LNCaP clone FGC (cell line): ENCODE data around the gene GPR132.
"Not testable (repeated sequence)": the region's sequence is repeated elsewhere in the genome, so short reads cannot be mapped to it uniquely, and the experiment has no call there.

Source experiments
- DNase-seq: peaks from one replicate; pipeline ENCODE4 v3.0.0-alpha.2; 2011; ENCODE audit warnings: low read depth
- H3K4me3 ChIP-seq: 2 replicates; pipeline ENCODE4 v1.5.1; 2011; ENCODE audit warnings: mild to moderate bottlenecking, low read depth, low read length, control low read depth
- TF ChIP-seq, protein P1 (sequence below): IDR thresholded peaks from 2 replicates; pipeline ENCODE4 v1.5.1; 2012; ENCODE audit warnings: mild to moderate bottlenecking; ENCODE audit not compliant: control insufficient read depth, insufficient read depth; ENCODE audit errors: extremely low read depth

Gene GPR132

GRCh38 chr14:105039458-105040205, 25.6 kb downstream of the GPR132 start:
- no peak overlapping the region for H3K4me3 ChIP-seq
- TF ChIP-seq, protein P1, sequence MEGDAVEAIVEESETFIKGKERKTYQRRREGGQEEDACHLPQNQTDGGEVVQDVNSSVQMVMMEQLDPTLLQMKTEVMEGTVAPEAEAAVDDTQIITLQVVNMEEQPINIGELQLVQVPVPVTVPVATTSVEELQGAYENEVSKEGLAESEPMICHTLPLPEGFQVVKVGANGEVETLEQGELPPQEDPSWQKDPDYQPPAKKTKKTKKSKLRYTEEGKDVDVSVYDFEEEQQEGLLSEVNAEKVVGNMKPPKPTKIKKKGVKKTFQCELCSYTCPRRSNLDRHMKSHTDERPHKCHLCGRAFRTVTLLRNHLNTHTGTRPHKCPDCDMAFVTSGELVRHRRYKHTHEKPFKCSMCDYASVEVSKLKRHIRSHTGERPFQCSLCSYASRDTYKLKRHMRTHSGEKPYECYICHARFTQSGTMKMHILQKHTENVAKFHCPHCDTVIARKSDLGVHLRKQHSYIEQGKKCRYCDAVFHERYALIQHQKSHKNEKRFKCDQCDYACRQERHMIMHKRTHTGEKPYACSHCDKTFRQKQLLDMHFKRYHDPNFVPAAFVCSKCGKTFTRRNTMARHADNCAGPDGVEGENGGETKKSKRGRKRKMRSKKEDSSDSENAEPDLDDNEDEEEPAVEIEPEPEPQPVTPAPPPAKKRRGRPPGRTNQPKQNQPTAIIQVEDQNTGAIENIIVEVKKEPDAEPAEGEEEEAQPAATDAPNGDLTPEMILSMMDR: no peak
- DNase-seq: no peak

DNA sequence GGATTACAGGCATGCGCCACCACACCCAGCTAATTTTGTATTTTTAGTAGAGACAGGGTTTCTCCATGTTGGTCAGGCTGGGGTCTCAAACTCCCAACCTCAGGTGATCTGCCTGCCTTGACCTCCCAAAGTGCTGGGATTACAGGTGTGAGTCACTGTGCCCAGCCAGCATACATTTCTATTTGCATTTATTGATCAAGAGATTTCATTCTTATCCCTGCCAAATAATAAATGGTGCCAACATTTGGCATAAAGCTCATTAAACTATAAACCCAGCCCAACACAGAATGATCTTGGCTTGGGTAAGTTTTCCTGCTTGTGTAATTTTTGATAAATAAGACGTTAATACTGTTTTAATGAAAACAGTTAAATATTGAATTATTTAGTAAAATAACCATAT, 29.6 kb downstream of the GPR132 start:
- DNase-seq: peak; percentile 71

DNA sequence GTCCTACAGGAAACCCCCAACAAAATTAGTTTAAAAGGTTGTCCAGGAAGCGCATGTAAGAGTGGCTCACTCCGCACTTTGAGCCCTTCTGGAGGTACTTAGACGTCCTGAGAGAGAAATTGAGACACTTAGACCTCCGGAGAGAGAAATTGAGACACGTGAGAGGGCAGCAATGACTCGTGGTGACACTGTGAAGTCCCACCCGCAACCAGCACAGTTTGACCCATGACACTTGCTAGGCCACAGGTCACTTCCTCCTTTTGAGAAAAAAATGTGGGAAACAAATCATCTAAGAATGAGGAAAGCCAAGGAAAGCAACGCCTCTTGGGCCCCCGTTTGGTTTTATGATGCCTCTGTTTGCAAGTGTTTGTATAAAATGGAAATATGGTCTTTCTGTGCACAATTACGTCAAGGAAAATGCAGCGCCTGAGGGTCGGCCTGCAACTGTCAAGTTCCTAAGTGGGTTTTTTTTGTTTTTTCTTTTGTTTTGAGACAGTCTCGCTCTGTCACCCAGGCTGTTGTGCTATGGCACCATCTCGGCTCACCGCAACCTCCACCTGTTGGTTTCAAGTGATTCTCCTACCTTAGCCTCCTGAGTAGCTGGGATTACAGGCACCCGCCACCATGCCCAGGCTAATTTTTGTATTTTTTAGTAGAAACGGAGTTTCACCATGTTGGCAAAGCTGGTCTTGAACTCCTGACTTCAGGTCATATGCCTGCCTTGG, 30.8 kb downstream of the GPR132 start:
- TF ChIP-seq, protein P1: no peak
- no peak overlapping the region for H3K4me3 ChIP-seq

More for the DNA sequence above, 29.6 kb downstream of the GPR132 start:
- H3K4me3 ChIP-seq: not testable (repeated sequence)

DNA sequence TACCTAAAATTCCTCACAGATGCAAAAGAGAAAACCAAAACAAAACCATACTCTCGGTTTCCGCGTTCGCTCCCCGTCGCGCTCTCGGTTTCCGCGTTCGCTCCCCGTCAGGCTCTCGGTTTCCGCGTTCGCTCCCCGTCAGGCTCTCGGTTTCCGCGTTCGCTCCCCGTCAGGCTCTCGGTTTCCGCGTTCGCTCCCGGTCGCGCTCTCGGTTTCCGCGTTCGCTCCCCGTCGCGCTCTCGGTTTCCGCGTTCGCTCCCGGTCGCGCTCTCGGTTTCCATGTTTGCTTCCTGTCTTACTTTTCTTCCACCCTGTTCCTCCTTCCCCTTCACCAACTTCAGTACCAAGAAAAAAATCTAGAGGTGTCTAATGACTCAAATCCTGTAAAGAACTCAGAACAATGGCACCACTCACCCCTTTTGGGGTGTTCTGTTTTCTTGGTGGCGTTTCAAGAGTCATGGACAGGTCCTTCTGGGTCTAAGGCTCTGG, 31.8 kb downstream of the GPR132 start:
- not testable (repeated sequence) for DNase-seq, H3K4me3 ChIP-seq

More for the DNA sequence above, 30.8 kb downstream of the GPR132 start:
- DNase-seq: no peak

DNA sequence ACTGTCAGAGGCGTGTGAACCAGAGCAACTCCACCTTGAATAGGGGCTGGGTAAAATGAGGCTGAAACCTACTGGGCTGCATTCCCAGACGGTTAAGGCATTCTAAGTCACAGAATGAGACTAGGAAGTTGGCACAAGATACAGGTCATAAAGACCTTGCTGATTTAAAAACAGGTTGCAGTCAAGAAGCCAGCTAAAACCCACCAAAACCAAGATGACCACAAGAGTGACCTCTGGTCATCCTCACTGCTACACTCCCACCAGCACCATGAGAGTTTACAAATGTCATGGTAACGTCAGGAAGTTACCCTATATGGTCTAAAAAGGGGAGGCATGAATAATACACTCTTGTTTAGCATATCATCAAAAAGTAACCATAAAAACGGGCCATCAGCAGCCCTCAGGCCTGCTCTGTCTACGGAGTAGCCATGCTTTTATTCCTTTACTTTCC, 32.8 kb downstream of the GPR132 start:
- DNase-seq, H3K4me3 ChIP-seq: not testable (repeated sequence)

- H3K4me3 ChIP-seq: no peak overlapping the region
- TF ChIP-seq, protein P1: no peak
- DNase-seq: no peak
These were observed 34.3 kb downstream of the GPR132 start for GRCh38 chr14:105030836-105031396.

GRCh38 chr14:105030194-105030593, 35.0 kb downstream of the GPR132 start:
- no peak overlapping the region for H3K4me3 ChIP-seq
- DNase-seq: no peak
- TF ChIP-seq, protein P1: no peak

DNA sequence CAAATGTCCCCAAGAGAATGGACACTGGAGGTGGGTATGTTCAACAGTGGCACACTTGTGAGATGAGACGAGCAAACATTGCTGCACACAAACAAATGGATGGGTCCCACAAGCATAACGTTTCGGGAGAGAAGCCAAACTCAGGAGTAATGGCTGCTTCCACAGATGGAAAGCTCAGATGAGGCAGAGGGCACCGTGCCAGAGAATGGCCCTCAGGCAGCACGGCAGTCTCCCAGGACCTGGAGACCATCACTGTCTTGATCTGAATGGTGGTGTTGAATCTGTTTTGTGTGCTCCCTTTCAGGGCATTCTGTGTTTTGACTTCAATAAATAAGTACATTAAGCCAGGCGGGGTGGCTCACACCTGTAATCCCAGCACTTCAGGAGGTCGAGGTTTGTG, 35.8 kb downstream of the GPR132 start:
- DNase-seq: no peak
- H3K4me3 ChIP-seq: no peak overlapping the region
- TF ChIP-seq, protein P1: no peak
